Non-pigmented ciliary epithelial cell (primary cell): ENCODE measurements around the gene AFDN.

Experiments used
- DNase-seq: peaks from one replicate; pipeline ENCODE4 v3.0.0-alpha.2; 2010; ENCODE audit warnings: low read depth

AFDN gene, protein sequence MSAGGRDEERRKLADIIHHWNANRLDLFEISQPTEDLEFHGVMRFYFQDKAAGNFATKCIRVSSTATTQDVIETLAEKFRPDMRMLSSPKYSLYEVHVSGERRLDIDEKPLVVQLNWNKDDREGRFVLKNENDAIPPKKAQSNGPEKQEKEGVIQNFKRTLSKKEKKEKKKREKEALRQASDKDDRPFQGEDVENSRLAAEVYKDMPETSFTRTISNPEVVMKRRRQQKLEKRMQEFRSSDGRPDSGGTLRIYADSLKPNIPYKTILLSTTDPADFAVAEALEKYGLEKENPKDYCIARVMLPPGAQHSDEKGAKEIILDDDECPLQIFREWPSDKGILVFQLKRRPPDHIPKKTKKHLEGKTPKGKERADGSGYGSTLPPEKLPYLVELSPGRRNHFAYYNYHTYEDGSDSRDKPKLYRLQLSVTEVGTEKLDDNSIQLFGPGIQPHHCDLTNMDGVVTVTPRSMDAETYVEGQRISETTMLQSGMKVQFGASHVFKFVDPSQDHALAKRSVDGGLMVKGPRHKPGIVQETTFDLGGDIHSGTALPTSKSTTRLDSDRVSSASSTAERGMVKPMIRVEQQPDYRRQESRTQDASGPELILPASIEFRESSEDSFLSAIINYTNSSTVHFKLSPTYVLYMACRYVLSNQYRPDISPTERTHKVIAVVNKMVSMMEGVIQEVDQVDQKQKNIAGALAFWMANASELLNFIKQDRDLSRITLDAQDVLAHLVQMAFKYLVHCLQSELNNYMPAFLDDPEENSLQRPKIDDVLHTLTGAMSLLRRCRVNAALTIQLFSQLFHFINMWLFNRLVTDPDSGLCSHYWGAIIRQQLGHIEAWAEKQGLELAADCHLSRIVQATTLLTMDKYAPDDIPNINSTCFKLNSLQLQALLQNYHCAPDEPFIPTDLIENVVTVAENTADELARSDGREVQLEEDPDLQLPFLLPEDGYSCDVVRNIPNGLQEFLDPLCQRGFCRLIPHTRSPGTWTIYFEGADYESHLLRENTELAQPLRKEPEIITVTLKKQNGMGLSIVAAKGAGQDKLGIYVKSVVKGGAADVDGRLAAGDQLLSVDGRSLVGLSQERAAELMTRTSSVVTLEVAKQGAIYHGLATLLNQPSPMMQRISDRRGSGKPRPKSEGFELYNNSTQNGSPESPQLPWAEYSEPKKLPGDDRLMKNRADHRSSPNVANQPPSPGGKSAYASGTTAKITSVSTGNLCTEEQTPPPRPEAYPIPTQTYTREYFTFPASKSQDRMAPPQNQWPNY (N-terminal part only)

DNA sequence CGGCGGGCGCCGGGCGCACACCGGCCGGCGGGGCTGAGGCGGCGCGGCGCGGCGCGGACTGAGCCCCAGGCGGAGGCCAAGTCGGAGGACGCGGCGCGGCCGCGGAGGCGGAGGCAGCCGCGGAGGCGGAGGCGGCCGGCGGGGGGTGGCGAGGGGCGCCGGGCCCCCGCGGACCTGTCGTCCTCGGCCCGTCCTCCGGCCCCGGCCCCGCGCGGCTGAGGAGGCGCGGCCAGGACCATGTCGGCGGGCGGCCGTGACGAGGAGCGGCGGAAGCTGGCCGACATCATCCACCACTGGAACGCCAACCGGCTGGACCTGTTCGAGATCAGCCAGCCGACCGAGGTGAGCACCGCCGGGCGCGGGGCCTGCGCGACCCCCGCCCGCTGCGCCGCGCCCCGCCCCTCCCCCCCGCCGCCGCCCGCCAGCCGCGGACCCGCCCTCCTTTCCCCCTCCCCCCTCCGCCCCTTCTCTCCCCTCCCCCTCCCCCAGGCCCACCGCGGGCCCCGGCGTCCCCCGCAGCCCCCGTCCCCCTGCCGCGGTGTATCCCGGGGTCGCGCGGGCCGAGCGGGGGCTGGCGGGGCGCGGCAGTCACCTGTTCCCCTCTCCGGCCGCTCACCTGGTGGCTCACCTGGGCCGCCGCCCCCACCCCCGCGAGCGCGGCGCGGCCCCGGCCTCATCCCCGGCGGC lies at the start of gene AFDN:
TSS of gene AFDN (plus strand) at position 16 of the 687 bp plus-strand sequence. CDS start at position 238, 222 bp downstream.
- no peak for DNase-seq

DNA sequence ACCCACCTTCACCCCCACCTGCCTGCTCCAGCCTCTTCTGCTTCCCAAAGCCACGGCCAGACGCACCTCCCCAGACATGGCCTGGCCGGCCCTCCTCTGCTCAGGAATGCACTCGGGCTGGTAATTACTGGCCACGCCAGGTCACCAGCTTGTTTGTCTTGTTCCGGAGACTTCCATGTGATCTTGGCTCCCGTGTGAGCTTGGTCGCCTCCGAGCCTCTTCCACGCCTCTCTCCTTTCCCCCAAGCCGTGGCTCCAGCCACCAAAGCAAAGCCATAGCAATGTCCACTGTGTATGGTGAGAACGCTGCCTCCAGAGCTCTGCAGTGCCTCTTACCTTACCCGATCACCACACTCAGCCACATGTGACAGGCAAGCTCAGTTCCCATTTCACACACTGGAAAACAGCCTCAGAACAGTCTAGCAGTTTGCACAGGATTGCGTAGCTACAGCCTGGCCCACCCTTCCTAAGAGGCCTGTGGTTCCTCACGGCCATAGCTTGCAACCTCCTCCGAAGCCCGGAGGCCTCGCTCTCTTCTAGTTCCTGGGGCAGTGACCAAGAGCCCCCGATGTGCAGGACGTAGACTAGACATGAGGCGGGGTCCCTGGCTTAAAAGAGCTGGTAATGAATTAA lies 48.1 kb upstream of the AFDN start:
- DNase-seq: no peak

DNA sequence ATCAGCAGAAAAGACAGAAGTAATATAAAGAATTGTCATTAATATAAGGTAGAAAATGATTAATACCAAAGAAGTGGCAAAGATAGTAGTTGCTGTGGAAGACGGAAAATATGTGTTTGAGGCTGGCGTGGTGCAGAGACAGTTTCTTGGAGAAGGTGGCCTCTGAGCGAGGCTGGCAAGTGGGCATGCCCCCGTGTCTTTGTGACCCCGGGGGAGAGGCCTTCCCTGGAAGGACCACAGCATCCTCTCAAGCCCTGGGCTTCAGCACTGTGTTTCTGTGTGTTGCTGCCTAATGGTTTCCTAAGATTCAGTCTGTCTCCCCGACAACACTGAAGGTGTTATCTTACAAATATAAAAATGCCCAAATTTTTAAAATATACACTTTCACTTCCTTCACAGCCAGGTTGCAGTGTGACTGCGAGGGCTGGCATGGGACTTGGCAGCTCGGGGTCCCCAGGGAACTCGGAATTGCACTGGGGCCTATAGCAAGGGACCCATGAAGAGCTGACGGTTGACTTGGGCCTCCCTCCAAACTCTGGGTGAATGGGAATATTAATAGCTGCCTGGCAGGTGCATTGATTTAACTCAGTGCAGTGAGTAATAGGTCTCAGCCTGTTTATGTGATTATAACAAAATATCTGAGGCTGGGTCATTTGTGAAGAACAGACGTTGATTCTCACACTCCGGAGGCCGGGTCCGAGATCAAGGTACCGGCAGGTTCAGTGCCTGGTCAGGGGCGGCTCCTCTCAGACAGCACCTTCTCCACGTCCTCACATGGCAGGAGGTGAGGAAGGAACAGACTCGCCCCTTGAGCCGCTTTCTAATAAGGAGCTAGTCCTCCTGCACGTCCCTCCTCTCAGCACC lies 47.4 kb upstream of the AFDN start:
- DNase-seq: no peak

DNA sequence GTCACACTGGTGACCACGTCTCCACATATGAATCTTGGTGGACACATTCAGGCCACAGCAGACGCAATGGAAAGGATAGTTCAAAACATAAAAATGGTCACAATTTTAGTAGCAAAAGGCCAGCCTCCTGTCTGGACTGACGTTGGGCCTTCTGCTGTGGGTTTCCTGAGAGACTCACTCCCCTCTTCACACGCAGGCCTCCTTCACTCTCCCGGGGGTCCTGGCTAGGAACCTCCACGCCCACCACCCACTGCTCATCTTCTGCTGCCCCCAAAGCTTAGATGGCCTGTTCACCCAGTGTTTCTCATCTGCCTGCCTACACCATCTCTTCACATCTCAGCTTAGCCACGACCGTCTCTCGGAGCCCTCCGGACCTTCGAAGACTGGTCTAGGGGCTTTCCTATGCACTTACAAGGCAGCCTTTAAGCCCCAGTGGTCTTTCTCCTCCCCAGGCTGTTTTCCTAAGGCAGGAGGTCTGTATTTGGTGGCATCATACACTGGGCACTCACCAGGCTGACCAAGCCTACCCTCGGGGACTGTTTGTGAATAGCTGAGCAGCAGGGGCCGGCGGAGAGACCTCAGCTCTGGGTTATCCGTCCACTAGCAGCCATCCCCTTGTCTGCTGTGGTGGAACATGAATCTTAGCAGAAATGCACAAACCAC lies 46.6 kb upstream of the AFDN start:
- no peak for DNase-seq

DNA sequence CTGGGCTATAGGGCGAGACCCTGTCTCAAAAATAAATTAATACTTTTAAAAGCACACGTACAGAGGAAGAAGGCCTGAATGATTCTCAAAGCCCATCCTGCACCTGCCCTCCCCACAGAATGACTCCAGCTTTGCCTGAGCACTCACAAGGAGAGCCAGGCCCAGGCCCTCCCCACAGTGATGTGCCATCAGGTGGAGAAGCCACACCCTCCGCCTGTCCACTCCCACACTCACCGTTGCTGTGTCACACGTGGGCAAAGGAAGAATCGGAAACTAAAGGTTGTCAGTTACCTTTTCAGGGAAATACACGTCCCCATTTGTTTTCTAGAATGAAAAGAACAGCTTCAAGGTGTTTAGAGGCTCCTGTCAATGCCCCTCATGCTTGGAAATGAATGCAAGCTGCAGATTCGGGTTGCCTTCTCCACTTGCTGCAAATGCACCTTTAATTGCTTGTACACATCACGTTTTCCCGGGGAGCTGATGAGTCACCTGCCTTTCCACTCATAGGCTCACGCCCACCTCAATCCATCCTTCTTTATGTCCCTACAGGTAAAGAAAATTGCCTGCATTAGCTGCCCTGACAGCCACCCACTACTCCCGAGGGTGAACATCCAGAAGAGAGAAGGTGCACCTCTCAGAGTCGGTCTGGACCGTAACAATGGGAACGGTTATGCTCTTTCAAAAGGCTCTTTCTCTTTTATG lies 45.5 kb upstream of the AFDN start:
- DNase-seq: no peak

DNA sequence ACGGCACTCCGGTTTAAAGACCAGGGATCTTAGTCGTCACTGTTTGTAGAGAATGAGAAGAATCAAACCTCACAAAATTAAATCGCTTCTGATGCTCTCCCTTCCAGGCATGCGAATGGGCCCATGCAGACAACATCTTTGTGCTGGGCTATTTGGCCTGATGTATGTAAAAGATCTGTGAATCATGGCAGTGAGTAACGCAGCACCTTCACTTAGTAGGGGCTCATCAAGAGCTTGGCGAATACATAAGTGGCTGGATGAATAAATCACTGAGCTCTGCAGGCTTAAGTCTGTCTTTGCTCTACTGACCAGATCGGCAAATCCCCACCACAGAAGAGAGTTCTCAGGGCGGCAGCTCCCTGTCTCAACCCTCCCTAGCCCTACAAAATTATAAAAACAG lies 44.8 kb upstream of the AFDN start:
- DNase-seq: no peak

DNA sequence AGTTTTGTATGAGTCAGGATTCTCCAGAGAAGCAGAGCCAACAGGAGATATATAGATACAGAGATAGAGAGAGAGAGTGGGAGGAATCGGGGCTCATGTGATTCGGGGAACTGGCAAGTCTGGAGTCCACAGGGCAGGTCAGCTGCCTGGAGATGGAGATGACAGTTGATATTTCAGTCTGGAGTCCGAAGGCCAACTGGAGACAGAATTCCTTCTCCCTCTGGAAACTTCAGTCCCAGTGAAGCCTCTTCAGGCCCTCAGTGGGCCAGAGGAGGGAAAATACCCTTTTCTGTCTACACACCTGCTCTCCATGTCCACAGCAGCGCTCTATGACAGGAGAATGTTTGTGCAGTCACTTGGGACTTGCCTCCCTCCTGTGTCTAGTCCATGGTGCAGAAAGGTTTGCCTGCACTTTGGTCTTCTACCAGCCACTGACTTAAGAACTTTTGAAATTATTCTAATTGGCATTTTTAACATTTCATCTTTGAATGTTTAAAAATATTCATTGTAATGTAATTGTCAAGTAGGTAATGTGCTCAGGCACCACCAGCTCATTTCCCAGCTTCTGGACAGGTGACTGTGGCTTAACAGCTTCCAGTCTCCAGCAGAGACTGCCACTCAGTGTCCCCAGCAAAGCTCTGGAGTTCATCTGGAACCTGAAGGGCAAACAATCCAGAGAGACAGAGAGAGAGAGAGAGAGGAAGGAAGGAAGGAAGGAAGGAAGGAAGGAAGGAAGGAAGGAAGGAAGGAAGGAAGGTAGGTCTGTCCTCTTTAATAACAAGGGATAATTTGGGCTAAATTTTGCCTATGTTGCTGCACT lies 43.8 kb upstream of the AFDN start:
- DNase-seq: no peak

DNA sequence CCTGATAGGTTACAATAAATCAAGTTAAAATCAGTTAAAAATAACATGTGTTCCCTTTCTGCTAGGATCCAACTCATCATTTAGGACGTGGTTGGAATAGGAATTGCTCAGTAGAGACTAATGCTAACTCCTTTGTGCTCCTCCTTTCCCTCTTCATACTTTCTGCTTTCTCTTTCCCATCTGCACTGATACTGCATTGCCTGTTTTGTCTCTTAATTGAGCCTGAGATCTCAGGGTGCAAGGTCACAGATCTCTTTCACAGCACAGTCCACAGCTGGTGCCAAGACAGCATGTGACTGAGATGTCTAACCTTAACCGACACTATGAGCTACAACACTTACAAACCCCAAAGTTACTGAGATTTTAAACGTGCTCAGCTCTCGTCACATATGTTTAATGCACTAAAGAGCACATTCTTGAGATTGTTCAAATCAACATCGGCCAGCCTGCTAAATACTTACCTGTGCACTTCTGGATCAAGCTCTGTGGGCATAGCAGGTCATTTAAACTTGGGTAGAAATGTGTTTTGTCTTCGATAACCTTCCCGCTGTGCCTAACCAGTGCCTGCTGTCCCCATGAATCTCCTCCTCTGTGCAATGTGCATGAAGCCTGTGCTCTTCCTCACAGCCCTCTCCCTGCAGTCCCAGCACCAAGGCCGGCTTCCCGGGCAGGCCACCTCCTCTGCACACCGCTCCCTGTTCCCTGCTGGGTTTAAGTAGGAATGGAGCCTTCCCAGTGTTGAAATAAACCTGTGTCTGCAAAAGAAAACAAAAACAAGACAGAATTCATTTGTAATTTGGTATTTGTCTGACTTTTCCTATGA lies 39.6 kb upstream of the AFDN start:
- DNase-seq: no peak

DNA sequence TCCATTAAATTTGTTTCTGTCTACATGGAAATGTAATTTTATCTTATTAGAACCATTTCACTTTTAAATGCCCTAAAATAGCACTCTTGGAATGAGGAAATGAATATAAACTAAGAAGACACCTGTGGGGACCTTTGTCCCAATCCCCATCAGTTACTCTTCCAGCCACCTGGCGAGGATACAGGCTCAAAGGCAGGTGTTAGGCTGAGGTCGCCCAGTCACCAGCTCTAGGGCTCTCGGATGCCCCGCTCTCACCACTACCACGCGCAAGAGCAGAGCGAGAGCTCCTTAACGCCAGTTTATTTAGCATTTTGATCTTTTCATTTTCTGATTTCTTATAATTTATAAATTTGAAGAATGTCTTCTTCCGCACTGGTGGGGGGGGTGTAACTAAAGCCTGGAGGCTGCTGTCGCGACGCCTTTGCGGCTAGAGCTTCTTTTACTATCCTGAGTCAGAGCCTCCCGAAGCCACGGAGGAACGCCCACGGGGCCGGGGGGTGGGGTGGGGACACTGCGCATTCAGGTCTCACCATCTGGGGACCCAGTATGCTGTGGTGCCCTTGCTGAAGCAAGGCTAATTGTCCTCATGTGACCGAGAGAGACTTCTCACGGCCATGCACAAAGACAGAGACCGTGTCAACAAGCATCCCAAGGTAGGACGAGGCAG lies 38.7 kb upstream of the AFDN start:
- DNase-seq: no peak

DNA sequence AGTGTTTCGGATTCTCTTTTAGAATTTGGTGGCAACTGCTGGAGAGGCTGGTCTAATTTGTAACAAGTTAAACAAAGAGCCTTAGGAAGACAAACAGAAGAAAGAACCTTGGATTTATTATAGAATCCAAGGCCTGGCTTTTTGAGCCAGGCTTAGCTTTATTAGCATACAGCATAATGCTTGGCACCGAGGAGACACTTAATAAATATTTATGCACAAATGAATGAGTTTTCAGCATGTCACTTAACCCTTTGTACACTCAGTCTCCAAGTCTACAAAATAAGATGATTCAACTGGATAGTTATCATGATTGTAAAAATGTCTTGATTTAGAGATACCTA lies 38.2 kb upstream of the AFDN start:
- DNase-seq: no peak

DNA sequence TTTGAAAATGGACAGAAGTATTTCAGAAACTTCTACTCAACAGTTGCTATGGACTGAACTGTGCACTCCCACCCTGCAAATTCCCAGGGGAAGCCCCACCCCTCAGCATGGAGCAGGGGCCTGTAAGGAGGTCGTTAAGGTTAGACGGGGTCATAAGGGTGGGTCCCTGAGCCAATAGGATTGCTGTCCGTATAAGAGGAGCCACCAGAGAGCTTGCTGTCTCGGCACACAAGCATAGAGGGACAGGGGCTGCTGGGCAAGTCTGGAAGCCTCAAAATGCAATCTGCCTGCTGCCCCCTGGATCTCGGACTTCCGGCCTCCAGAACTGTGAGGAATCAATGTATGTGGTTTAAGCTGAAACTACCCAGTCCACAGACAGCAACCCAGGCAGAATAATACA lies 37.4 kb upstream of the AFDN start:
- DNase-seq: no peak

DNA sequence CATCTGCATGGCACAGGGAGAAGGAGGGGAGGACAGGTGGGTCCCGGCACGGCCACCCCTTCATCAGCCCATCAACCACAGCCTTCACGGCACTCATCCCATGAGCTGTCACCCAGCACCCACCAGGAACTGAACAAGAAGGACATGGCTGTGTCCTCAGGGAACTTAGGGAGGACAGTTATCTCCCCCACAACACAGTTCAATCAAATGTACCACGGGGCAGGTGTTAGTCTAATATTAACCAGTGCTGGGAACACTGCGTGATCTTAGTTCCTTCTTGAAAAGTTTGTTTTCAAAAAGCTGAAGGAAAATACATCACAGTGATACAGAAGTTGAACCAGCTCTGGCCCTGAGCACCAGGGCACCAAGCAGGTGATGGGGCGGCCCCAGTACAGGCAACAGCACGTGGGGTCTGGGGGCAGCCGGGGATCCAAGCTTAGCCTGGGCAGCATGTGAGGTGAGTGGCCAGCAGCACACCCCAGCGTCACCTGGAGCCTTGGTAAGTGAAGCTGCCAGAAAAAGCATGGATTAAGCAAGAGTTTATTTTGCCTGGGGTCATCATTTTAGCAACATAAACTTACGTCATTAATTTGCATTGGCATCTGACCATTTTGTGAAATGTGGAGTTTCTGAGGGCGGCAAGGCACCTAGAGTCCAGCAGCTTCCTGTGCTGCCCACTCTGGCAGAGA lies 35.5 kb upstream of the AFDN start:
- DNase-seq: no peak

DNA sequence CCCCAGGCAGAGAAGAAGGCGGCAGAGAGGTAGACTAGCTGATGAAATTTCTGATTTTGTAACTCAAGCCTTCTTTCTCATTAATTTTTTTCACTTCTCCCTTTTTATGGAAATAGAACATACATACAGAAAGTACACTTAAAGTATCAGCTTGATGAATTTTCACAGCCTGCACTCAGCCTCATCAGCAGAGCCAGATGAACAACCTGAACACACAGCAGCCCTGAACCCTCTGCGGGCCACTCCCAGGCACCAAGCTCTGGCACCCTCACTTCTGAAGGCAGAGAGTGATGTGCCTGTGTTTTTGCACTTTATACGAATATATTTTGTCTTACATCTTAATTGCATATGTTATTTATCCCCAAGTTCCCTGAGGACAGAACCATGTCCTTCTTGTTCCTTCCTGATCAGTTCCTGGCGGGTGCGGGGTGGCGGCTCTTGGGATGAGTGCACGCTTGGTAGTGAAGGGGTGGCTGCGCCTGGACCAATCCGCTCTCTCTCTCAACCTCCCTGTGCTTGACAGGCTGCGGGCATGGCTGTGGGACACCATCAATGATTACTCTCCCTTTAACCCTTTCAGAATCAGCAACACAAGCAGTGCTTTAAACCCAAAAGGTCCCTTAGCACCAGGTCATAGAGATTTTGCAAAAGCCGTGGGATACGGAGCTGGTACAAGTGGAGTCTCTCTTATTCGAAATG lies 34.8 kb upstream of the AFDN start:
- DNase-seq: no peak

DNA sequence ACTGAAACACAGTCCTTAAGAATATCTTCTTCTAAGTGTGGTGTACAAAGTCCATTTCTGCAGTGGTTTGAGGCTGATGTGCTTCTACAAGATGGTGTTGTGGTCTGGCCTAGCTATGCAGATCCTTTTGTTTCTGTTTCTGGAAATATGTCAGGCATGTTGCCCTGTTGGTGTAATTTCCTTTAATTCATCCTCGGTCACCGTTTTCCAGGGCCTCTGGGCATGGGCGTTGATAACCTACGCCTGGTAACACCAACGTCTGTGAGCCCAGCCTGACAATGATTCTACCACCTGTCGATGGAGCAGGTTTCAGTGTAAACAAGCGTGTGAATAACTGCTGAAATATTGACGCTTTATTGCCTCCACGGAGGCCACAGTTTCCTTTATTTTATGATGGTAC lies 33.3 kb upstream of the AFDN start:
- DNase-seq: no peak
